GM10266 (cell line): Measurements from ENCODE around the gene FNIP1.

ENCODE experiments used
- DNase-seq: peaks from one replicate; pipeline ENCODE4 v3.0.0; 2012; ENCODE audit errors: extremely low spot score
- CTCF ChIP-seq: IDR thresholded peaks from 2 replicates; pipeline ENCODE4 v1.5.1; 2012; ENCODE audit warnings: mild to moderate bottlenecking, low read depth; ENCODE audit not compliant: control insufficient read depth, insufficient read depth; ENCODE audit errors: missing control alignments

The FNIP1 gene

GRCh38 chr5:131709043-131709442 lies 87.8 kb downstream of the FNIP1 start:
- TF ChIP-seq CTCF = no peak
- DNase-seq = no peak

- no peak for DNase-seq
These were observed 90.5 kb downstream of the FNIP1 start for GRCh38 chr5:131706281-131706680.

GRCh38 chr5:131694926-131695325 lies 101.9 kb downstream of the FNIP1 start:
- no peak for DNase-seq

More at GRCh38 chr5:131706281-131706680, 90.5 kb downstream of the FNIP1 start:
- no peak for TF ChIP-seq CTCF

DNA sequence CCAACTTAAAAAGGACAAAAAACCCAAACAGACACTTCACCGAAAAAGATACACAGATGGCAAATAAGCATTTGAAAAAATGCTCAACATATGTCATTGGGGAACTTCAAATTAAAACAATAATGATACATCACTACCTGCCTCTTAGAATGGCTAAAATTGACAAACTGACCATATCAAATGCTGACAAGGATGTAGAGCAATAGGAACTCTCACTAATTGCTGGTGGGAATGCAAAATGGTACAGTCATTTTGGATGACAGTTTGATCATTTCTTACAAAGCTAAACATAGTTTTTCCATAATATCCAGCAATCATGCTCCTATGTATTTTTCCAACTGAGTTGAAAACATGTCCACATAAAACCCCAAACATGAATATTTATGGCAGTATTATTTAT lies 102.9 kb downstream of the FNIP1 start:
- no peak for DNase-seq
- no peak for TF ChIP-seq CTCF

More at GRCh38 chr5:131694926-131695325, 101.9 kb downstream of the FNIP1 start:
- no peak for TF ChIP-seq CTCF

DNA sequence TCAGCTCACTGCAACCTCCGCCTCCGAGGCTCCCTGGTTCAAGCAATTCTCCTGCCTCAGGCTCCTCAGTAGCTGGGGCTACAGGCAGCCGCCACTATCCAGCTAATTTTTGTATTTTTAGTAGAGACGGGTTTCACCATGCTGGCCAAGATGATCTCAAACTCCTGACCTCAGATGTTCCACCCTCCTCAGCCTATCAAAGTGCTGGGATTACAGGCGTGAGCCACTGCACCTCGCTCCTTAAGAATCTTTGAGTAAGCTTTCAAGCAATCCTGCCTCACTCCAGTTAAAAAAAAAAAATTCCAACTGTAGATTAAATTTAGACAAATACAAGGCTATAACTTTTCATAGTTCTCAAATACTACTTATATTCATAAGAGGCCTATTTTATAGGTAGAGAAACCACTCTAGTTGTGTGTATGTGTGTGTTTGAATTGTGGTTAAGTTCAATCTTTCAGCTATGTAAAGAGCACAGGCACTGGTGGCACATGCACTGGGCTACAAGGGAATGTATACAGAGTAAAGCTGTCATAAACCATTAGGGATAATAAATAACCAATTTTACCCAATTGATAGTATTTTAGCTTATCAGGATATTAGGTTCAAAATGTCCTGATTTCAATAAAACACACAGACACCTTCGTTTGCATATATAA lies 111.2 kb downstream of the FNIP1 start:
- no peak for DNase-seq
- no peak for TF ChIP-seq CTCF

DNA sequence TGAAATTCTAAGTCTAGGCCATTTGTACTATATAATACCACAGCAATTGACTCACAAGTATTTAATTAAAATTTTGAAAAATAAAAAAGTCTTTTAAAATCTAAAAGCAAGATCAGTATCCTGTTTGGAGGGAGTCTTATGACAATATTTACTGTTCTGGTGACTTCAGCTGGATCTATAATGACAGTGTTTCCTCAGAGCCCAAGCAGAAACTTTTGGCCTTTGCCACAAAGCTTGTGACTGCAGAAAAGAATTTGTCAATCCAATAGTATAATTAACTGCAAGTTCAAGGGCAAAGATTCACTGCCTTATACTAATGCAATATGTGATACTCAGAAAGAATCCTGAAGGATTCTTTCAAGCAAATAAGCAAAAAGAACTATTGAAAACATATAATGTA lies 112.2 kb downstream of the FNIP1 start:
- no peak for TF ChIP-seq CTCF
- DNase-seq = no peak

DNA sequence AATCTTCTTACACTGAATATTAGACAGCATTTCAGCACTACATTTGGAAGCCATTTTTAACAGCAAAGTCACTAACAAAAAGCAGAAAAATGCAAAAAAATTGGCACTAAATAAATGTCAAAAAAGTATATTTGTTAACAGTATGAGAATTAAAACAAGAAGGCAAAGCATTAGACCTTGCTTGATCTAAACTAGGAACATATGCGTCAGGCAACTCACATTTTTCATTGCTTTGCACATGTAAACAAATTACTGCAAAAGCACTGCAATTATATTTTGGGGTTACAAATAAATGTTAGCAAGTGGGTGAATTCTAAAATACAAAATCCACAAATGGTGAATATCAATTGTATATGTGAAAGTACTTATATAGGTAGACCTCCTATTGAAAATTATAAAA lies 112.8 kb downstream of the FNIP1 start:
- no peak for DNase-seq

More for the DNA sequence above, 112.8 kb downstream of the FNIP1 start:
- TF ChIP-seq CTCF = no peak
